ENCODE data around the gene MADD. TPM values are rescaled to one million over a fixed set of nuclear protein-coding genes. Genes with fewer than 3 reads are reported as not detected.

MADD gene
- total RNA-seq, 2 experiments from 2014 or later = 58.2 to 62.1 TPM

DNA sequence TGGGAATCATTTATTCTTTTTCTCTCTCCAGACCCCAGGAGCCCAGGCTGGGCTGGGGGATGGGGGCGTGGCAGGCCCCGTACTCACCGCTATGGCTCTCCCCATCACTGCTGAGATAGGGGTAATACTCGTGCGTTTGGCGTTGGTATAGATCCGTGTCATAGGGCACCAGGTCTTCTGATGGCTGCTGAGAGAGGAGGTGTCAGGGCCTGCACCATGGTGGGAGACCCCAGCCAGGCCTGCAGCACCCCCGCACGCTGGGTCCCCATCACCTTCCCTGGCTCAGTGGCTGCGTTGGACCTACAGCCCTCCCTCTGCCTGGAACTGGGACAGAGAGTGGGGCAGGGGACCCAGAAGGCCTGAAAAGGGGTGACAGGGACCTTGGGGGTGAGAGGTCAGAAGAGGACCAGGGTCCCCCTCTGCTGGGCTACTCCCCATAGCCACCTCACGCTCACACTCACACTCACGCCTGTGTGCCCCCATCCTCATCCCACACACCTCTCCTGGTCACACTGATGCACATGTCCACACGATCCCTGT lies 105.7 kb downstream of the MADD start:
- ChIA-PET POLR2A (no interaction called here), CTCF (interaction anchor here (1.4 to 1.7 kb wide), 2 partner anchors 19 to 80 kb away, joined by 3 read pairs; no protein-coding TSS in a partner anchor)
- Mint-ChIP-seq H3K9me3 (no peaks in the 10 kb centered on the region), H3K27me3 (no peaks in the 10 kb centered on the region), H3K4me1 (ENCODE audit: low read depth) (peaks cover 9% of the 10 kb centered on the region), H3K27ac (no peak overlapping the region), H3K4me3 (no peak overlapping the region), H3K36me3 (no peaks in the 10 kb centered on the region)
- no peak for DNase-seq
- intact Hi-C loops (cut with micrococcal nuclease) = loop anchor here (2.0 kb wide), 2 partner anchors 79 to 477 kb away; no protein-coding TSS in a partner anchor

DNA sequence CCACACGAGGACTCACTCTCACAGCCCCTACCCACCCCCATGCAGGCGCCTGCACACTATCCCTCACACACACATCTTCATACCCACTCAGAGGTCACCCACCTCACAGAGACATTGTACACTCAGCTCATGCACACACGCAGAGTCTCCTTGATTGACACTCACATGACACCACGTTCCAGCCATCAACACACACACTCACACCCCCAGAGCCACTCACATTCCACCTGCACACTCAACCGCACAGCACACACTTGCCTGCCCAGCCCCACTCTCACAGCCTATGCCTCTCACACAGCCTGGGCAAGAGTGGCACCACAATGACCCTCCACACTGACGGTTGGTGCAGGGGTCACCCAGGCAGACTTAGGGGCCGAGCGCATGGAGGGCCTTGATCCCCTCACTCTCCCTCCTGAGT lies 106.2 kb downstream of the MADD start:
- no peak for DNase-seq
- CTCF ChIA-PET = no interaction called here
- Mint-ChIP-seq H3K27ac (no peak overlapping the region), H3K4me1 (ENCODE audit: low read depth) (peaks cover 9% of the 10 kb centered on the region), H3K9me3 (no peaks in the 10 kb centered on the region), H3K4me3 (no peak overlapping the region), H3K36me3 (no peaks in the 10 kb centered on the region), H3K27me3 (no peaks in the 10 kb centered on the region)
- POLR2A ChIA-PET = interaction anchor here (0.5 kb wide), 1 partner anchor 518 kb away, joined by 3 read pairs; no protein-coding TSS in a partner anchor
- intact Hi-C loops (cut with micrococcal nuclease) = no loop called here

GRCh38 chr11:47376525-47377371 lies 106.8 kb downstream of the MADD start:
- CTCF ChIA-PET = no interaction called here

DNA sequence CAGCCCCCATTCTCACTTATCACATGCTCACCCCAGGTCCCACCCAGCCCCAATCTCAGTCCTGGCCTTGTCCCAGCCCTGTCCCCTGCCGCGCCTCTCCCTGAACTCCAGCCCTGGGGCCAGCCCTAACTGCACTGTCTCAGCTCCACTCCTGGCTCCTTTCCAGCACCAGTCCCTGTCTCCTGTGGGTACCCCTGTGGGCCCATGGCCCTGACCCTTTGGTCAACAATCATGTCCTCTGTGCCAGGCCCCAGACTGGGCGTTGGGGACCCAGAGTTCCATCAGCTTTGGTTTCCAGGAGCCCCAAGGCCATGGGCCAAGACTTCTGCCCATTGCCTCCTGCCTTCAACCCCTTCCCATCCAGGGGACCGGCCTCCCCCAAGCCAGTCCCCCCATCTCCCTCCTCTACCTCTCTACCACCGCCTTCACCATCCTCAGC lies 107.7 kb downstream of the MADD start:
- H3K36me3 Mint-ChIP-seq = no peaks in the 10 kb centered on the region
- H3K4me1 Mint-ChIP-seq (ENCODE audit: low read depth) = peaks cover 9% of the 10 kb centered on the region
- DNase-seq = no peak
- intact Hi-C loops (cut with micrococcal nuclease) = no loop called here
- no peak overlapping the region for H3K4me3 Mint-ChIP-seq
- ChIA-PET CTCF (no interaction called here), POLR2A (no interaction called here)
- no peaks in the 10 kb centered on the region for H3K9me3 Mint-ChIP-seq
- no peaks in the 10 kb centered on the region for H3K27me3 Mint-ChIP-seq
- H3K27ac Mint-ChIP-seq = no peak overlapping the region

More at GRCh38 chr11:47376525-47377371, 106.8 kb downstream of the MADD start:
- no peaks in the 10 kb centered on the region for H3K27me3 Mint-ChIP-seq
- intact Hi-C loops (cut with micrococcal nuclease) = no loop called here
- H3K4me1 Mint-ChIP-seq (ENCODE audit: low read depth) = peaks cover 9% of the 10 kb centered on the region
- H3K9me3 Mint-ChIP-seq = no peaks in the 10 kb centered on the region
- DNase-seq = no peak
- POLR2A ChIA-PET = interaction anchor here (0.5 kb wide), 1 partner anchor 517 kb away, joined by 3 read pairs; no protein-coding TSS in a partner anchor
- H3K36me3 Mint-ChIP-seq = no peaks in the 10 kb centered on the region
- H3K27ac Mint-ChIP-seq = no peak overlapping the region
- H3K4me3 Mint-ChIP-seq = no peak overlapping the region

- no peaks in the 10 kb centered on the region for H3K27me3 Mint-ChIP-seq
- DNase-seq = no peak
- H3K27ac Mint-ChIP-seq = no peak within 1 kb of the TSS
- H3K9me3 Mint-ChIP-seq = no peaks in the 10 kb centered on the region
- intact Hi-C loops (cut with micrococcal nuclease) = no loop called here
- peaks cover 9% of the 10 kb centered on the region for H3K4me1 Mint-ChIP-seq (ENCODE audit: low read depth)
- H3K4me3 Mint-ChIP-seq = no peak within 1 kb of the TSS
- ChIA-PET POLR2A (no interaction called here), CTCF (interaction anchor here (1.1 kb wide), 1 partner anchor 9 kb away, joined by 7 read pairs; no protein-coding TSS in a partner anchor)
- no peaks in the 10 kb centered on the region for H3K36me3 Mint-ChIP-seq
Observed at GRCh38 chr11:47378010-47378835, 108.3 kb downstream of the MADD start, which contains the start of gene SPI1. TSS of gene SPI1 (minus strand) at chr11:47378547. CDS start at chr11:47378353, 194 bp downstream.

GRCh38 chr11:47378836-47379170 lies 108.9 kb downstream of the MADD start:
- no peak overlapping the region for H3K27ac Mint-ChIP-seq
- H3K4me3 Mint-ChIP-seq = no peak overlapping the region
- no peaks in the 10 kb centered on the region for H3K9me3 Mint-ChIP-seq
- no peak for DNase-seq
- H3K27me3 Mint-ChIP-seq = no peaks in the 10 kb centered on the region
- H3K4me1 Mint-ChIP-seq (ENCODE audit: low read depth) = peaks cover 9% of the 10 kb centered on the region
- POLR2A ChIA-PET = no interaction called here
- no peaks in the 10 kb centered on the region for H3K36me3 Mint-ChIP-seq
- CTCF ChIA-PET = interaction anchor here (1.1 kb wide), 1 partner anchor 8 kb away, joined by 7 read pairs; no protein-coding TSS in a partner anchor
- intact Hi-C loops (cut with micrococcal nuclease) = no loop called here

DNA sequence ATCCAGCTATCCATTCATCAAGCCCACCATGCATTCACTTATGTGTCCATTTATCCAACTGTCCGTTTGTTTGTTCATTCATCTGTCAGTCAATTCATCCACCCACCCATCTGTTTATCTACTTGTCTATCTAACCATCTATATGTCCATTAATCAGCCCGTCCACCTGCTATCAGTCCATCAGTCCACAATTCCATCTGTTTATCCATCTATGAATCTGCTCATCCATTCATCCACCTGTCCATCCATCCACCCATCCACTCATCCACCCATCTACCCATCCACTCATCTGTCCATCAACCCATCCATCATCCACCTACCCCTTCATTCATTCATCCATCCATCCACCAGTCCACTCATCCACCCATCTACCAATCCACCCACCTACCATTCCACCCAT lies 109.4 kb downstream of the MADD start:
- H3K36me3 Mint-ChIP-seq = no peaks in the 10 kb centered on the region
- H3K27ac Mint-ChIP-seq = no peak overlapping the region
- no peaks in the 10 kb centered on the region for H3K27me3 Mint-ChIP-seq
- H3K9me3 Mint-ChIP-seq = no peaks in the 10 kb centered on the region
- intact Hi-C loops (cut with micrococcal nuclease) = no loop called here
- CTCF ChIA-PET = interaction anchor here (1.1 to 1.4 kb wide), 2 partner anchors 8 to 32 kb away, joined by 3 to 7 read pairs; no protein-coding TSS in a partner anchor
- peaks cover 4% of the 10 kb centered on the region for H3K4me1 Mint-ChIP-seq (ENCODE audit: low read depth)
- POLR2A ChIA-PET = no interaction called here
- DNase-seq = no peak
- H3K4me3 Mint-ChIP-seq = no peak overlapping the region

Other genes starting within 250 kb of the MADD start
- gene ARFGAP2, start 93.3 kb upstream of the MADD start, total RNA-seq = 10 to 100 TPM; 66.5 to 66.6 TPM
- gene PACSIN3, start 83.7 kb upstream of the MADD start, total RNA-seq = 1 to 10 TPM; 5.3 to 6.0 TPM
- gene DDB2, start 55.2 kb upstream of the MADD start, total RNA-seq = 100 to 1,000 TPM; 194 to 198 TPM
- gene ACP2, start 21.3 kb upstream of the MADD start, total RNA-seq = 10 to 100 TPM; 10.1 to 12.2 TPM
- gene NR1H3, start 12.1 kb upstream of the MADD start, total RNA-seq = 10 to 100 TPM; 13.0 to 14.0 TPM
- gene MYBPC3, start 82.6 kb downstream of the MADD start, total RNA-seq = not detected
- gene SPI1, start 108.4 kb downstream of the MADD start, total RNA-seq = not detected
- gene SLC39A13, start 138.5 kb downstream of the MADD start, total RNA-seq = 10 to 100 TPM; 17.7 to 18.0 TPM
- 100 to 1,000 TPM; 143 to 148 TPM for gene PSMC3, start 156.3 kb downstream of the MADD start, total RNA-seq
- gene RAPSN, start 179.0 kb downstream of the MADD start, total RNA-seq = under 1 TPM in 1 of 2 experiments, not detected in 1; 0.22 TPM

Data from activated CD4-positive, alpha-beta memory T cell treated with anti-CD3 and anti-CD28 coated beads for 36 hours (primary cell).